ENCODE results near the gene NT5DC3. TPM values are rescaled to one million over a fixed set of nuclear protein-coding genes. Genes with fewer than 3 reads are reported as not detected.

NT5DC3 gene
- total RNA-seq, 6 experiments from 2014 or later: 10.5 to 12.8 (median 11.3) TPM

- no peaks in the 10 kb centered on the region; the same call in 1 of the 2 replicates for H3K27me3 Mint-ChIP-seq (ENCODE audit: insufficient read depth)
- no peak for DNase-seq
- peaks cover 40% of the 10 kb centered on the region for H3K36me3 Mint-ChIP-seq (ENCODE audit: low read depth)
- H3K4me3 Mint-ChIP-seq: no peak overlapping the region
- H3K27ac Mint-ChIP-seq: peak overlapping the region; percentile 93; the same call in 1 of the 2 replicates
- peaks cover 84% of the 10 kb centered on the region for H3K4me1 Mint-ChIP-seq (ENCODE audit: low read depth)
- no peak for TF ChIP-seq CTCF (IDR thresholded peaks at IDR 0.05)
- no peaks in the 10 kb centered on the region for H3K9me3 Mint-ChIP-seq
These were observed 37.2 kb downstream of the NT5DC3 start for GRCh38 chr12:103803847-103804246.

GRCh38 chr12:103802586-103802886 lies 38.5 kb downstream of the NT5DC3 start:
- DNase-seq: no peak
- Mint-ChIP-seq H3K27ac (peak overlapping the region; percentile 73), H3K9me3 (no peaks in the 10 kb centered on the region), H3K4me1 (ENCODE audit: low read depth) (peaks cover 74% of the 10 kb centered on the region), H3K27me3 (ENCODE audit: insufficient read depth) (no peaks in the 10 kb centered on the region; the same call in 1 of the 2 replicates), H3K4me3 (peak overlapping the region; percentile 24; the same call in 1 of the 2 replicates), H3K36me3 (ENCODE audit: low read depth) (peaks cover 39% of the 10 kb centered on the region)
- TF ChIP-seq CTCF (IDR thresholded peaks at IDR 0.05): no peak

GRCh38 chr12:103801709-103802585 lies 39.1 kb downstream of the NT5DC3 start:
- Mint-ChIP-seq H3K36me3 (ENCODE audit: low read depth) (peaks cover 35% of the 10 kb centered on the region), H3K27ac (peak overlapping the region; percentile 73), H3K27me3 (ENCODE audit: insufficient read depth) (no peaks in the 10 kb centered on the region; the same call in 1 of the 2 replicates), H3K4me3 (peak overlapping the region; percentile 24; the same call in 1 of the 2 replicates), H3K4me1 (ENCODE audit: low read depth) (peaks cover 69% of the 10 kb centered on the region), H3K9me3 (no peaks in the 10 kb centered on the region)
- DNase-seq: peak; percentile 17
- no peak for TF ChIP-seq CTCF (IDR thresholded peaks at IDR 0.05)

GRCh38 chr12:103799857-103800771 lies 40.9 kb downstream of the NT5DC3 start:
- no peak for TF ChIP-seq CTCF (IDR thresholded peaks at IDR 0.05)
- peaks cover 50% of the 10 kb centered on the region for H3K4me1 Mint-ChIP-seq (ENCODE audit: low read depth)
- H3K9me3 Mint-ChIP-seq: no peaks in the 10 kb centered on the region
- H3K27me3 Mint-ChIP-seq (ENCODE audit: insufficient read depth): no peaks in the 10 kb centered on the region; the same call in 1 of the 2 replicates
- DNase-seq: no peak
- peaks cover 28% of the 10 kb centered on the region for H3K36me3 Mint-ChIP-seq (ENCODE audit: low read depth)
- no peak overlapping the region for H3K27ac Mint-ChIP-seq
- no peak overlapping the region for H3K4me3 Mint-ChIP-seq

- no peak for TF ChIP-seq CTCF (IDR thresholded peaks at IDR 0.05)
- Mint-ChIP-seq H3K27ac (no peak overlapping the region), H3K36me3 (ENCODE audit: low read depth) (peaks cover 30% of the 10 kb centered on the region), H3K4me3 (no peak overlapping the region), H3K9me3 (no peaks in the 10 kb centered on the region), H3K27me3 (ENCODE audit: insufficient read depth) (no peaks in the 10 kb centered on the region; the same call in 1 of the 2 replicates), H3K4me1 (ENCODE audit: low read depth) (peaks cover 44% of the 10 kb centered on the region)
- no peak for DNase-seq
These were observed 41.6 kb downstream of the NT5DC3 start for GRCh38 chr12:103799504-103799856.
